SH-SY5Y (cell line): ENCODE measurements around the gene IQSEC3.

ENCODE experiments used
- GATA2 ChIP-seq: IDR thresholded peaks from 2 replicates; pipeline ENCODE4 v1.6.1; 2011; ENCODE audit warnings: mild to moderate bottlenecking, low read depth, low read length
- GATA3 ChIP-seq: IDR thresholded peaks from 2 replicates; pipeline ENCODE4 v1.6.1; 2011; ENCODE audit warnings: low read depth, mild to moderate bottlenecking, low read length, moderate library complexity

IQSEC3 gene

GRCh38 chr12:105696-106095 lies 39.1 kb downstream of the IQSEC3 start:
- TF ChIP-seq GATA3 (no peak), GATA2 (no peak)

- TF ChIP-seq GATA3 = no peak
- no peak for TF ChIP-seq GATA2
These were observed 39.6 kb downstream of the IQSEC3 start for GRCh38 chr12:106118-106591.

GRCh38 chr12:108594-108993 lies 42.0 kb downstream of the IQSEC3 start:
- TF ChIP-seq GATA3 = no peak
- no peak for TF ChIP-seq GATA2

- no peak for TF ChIP-seq GATA2
- TF ChIP-seq GATA3 = no peak
These were observed 42.9 kb downstream of the IQSEC3 start for GRCh38 chr12:109446-109845.

- no peak for TF ChIP-seq GATA2
- no peak for TF ChIP-seq GATA3
These were observed 43.3 kb downstream of the IQSEC3 start for GRCh38 chr12:109872-110271.

- TF ChIP-seq GATA2 (no peak), GATA3 (no peak)
These were observed 45.3 kb downstream of the IQSEC3 start for GRCh38 chr12:111699-112493.

GRCh38 chr12:113347-113746 lies 46.8 kb downstream of the IQSEC3 start:
- TF ChIP-seq GATA2 = no peak
- TF ChIP-seq GATA3 = no peak

- TF ChIP-seq GATA2 = no peak
These were observed 48.2 kb downstream of the IQSEC3 start for GRCh38 chr12:114626-115211.

- TF ChIP-seq GATA3 = no peak
- TF ChIP-seq GATA2 = no peak
These were observed 49.0 kb downstream of the IQSEC3 start for GRCh38 chr12:115518-115917.

GRCh38 chr12:115960-116915 lies 49.7 kb downstream of the IQSEC3 start:
- TF ChIP-seq GATA2 (no peak), GATA3 (no peak)

- no peak for TF ChIP-seq GATA2
- TF ChIP-seq GATA3 = no peak
These were observed 50.7 kb downstream of the IQSEC3 start for GRCh38 chr12:117311-117710.

GRCh38 chr12:117816-118345 lies 51.3 kb downstream of the IQSEC3 start:
- TF ChIP-seq GATA3 (no peak), GATA2 (no peak)

- no peak for TF ChIP-seq GATA3
- TF ChIP-seq GATA2 = no peak
These were observed 52.0 kb downstream of the IQSEC3 start for GRCh38 chr12:118591-118990.

- no peak for TF ChIP-seq GATA3
- no peak for TF ChIP-seq GATA2
These were observed 54.4 kb downstream of the IQSEC3 start for GRCh38 chr12:120951-121350.
